AG10803 (cell line): Measurements from ENCODE around the gene NFYB.

ENCODE experiments used
- DNase-seq: peaks from one replicate; pipeline ENCODE4 v3.0.0; 2010; ENCODE audit warnings: low read depth
- H3K4me3 ChIP-seq: 2 replicates; pipeline ENCODE4 v1.5.1; 2011; ENCODE audit warnings: mild to moderate bottlenecking, low read length, control low read depth
- CTCF ChIP-seq: conservative IDR thresholded peaks from 2 replicates; pipeline ENCODE4 v1.5.1; 2011; ENCODE audit warnings: mild to moderate bottlenecking, low read length, control low read depth, inconsistent platforms

NFYB gene

GRCh38 chr12:104137902-104138796, at the start of gene NFYB:
NFYB (minus strand) TSS chr12:104138210; CDS start chr12:104135453, 2,757 bp downstream.
- DNase-seq: peak; percentile 97
- H3K4me3 ChIP-seq: peak within 1 kb of the TSS; percentile 79
- no peak for TF ChIP-seq CTCF

GRCh38 chr12:104187446-104188155, 49.6 kb upstream of the NFYB start:
- no peak for DNase-seq

GRCh38 chr12:104183443-104183842, 45.4 kb upstream of the NFYB start:
- DNase-seq: no peak
- TF ChIP-seq CTCF: no peak
- no peak overlapping the region for H3K4me3 ChIP-seq

More at GRCh38 chr12:104187446-104188155, 49.6 kb upstream of the NFYB start:
- H3K4me3 ChIP-seq: no peak overlapping the region
- TF ChIP-seq CTCF: no peak

- no peak overlapping the region for H3K4me3 ChIP-seq
- no peak for TF ChIP-seq CTCF
- no peak for DNase-seq
These were observed 44.8 kb upstream of the NFYB start for GRCh38 chr12:104182621-104183378.

GRCh38 chr12:104182144-104182543, 44.1 kb upstream of the NFYB start:
- peak; percentile 98 for DNase-seq
- H3K4me3 ChIP-seq: no peak overlapping the region

GRCh38 chr12:104181313-104181712, 43.3 kb upstream of the NFYB start:
- DNase-seq: peak; percentile 54
- TF ChIP-seq CTCF: no peak
- no peak overlapping the region for H3K4me3 ChIP-seq

More at GRCh38 chr12:104182144-104182543, 44.1 kb upstream of the NFYB start:
- no peak; the same call in 1 of the 2 replicates for TF ChIP-seq CTCF
